HL-60 (cell line): ENCODE results near the gene FAM234A.

Experiments used
- DNase-seq, 2 experiments: peaks; one replicate each; pipeline ENCODE4 v3.0.0-alpha.2; 2010 to 2020; ENCODE audit warnings: low read depth in 1 of 2, low spot score in 1 of 2
- H3K27ac ChIP-seq: fragments of 250-450 bp; sonication (Bioruptor Pico); replicated peaks from 2 replicates; pipeline ENCODE4 v1.5.1; 2020; ENCODE audit warnings: mild to moderate bottlenecking, moderate library complexity
- H3K27me3 ChIP-seq: fragments of 250-450 bp; sonication (Bioruptor Pico); 2 replicates; pipeline ENCODE4 v1.5.1; 2021; ENCODE audit warnings: mild to moderate bottlenecking, moderate library complexity; ENCODE audit not compliant: insufficient read depth, poor library complexity, severe bottlenecking
- H3K4me3 ChIP-seq: replicated peaks from 2 replicates; pipeline ENCODE4 v1.5.1; 2011; ENCODE audit warnings: mild to moderate bottlenecking, control low read depth, low read length; ENCODE audit not compliant: insufficient read depth
- POLR2AphosphoS5 ChIP-seq: IDR thresholded peaks from 2 replicates; pipeline ENCODE4 v1.6.1; 2012; ENCODE audit warnings: low read depth
- SPI1 ChIP-seq: IDR thresholded peaks from 2 replicates; pipeline ENCODE4 v1.6.1; 2012; ENCODE audit warnings: low read depth, mild to moderate bottlenecking, borderline replicate concordance
- TF ChIP-seq, protein P1 (sequence below): IDR thresholded peaks from one replicate; pipeline ENCODE4 v1.5.1; 2011; ENCODE audit warnings: low read length, control low read depth, inconsistent platforms; ENCODE audit not compliant: insufficient read depth

Gene FAM234A

GRCh38 chr16:314795-315299, 80.2 kb downstream of the FAM234A start:
- no peak overlapping the region for H3K27ac ChIP-seq
- TF ChIP-seq POLR2AphosphoS5 (no peak), SPI1 (no peak)
- TF ChIP-seq, protein P1, sequence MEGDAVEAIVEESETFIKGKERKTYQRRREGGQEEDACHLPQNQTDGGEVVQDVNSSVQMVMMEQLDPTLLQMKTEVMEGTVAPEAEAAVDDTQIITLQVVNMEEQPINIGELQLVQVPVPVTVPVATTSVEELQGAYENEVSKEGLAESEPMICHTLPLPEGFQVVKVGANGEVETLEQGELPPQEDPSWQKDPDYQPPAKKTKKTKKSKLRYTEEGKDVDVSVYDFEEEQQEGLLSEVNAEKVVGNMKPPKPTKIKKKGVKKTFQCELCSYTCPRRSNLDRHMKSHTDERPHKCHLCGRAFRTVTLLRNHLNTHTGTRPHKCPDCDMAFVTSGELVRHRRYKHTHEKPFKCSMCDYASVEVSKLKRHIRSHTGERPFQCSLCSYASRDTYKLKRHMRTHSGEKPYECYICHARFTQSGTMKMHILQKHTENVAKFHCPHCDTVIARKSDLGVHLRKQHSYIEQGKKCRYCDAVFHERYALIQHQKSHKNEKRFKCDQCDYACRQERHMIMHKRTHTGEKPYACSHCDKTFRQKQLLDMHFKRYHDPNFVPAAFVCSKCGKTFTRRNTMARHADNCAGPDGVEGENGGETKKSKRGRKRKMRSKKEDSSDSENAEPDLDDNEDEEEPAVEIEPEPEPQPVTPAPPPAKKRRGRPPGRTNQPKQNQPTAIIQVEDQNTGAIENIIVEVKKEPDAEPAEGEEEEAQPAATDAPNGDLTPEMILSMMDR = no peak
- DNase-seq = no peak
- H3K27me3 ChIP-seq = no peaks in the 10 kb centered on the region
- no peak overlapping the region for H3K4me3 ChIP-seq
